GM21515 (cell line): ENCODE results near the gene MSMB.
A peak's percentile ranks its signal among the peaks of the same experiment; 100 is the strongest.

Experiments
- ATAC-seq: cut with Tn5 transposase; IDR thresholded peaks from one replicate; pipeline ENCODE4 v1.9.1; 2021; ENCODE audit not compliant: unreplicated experiment

The MSMB gene

GRCh38 chr10:46035923-46036849 lies 9.9 kb downstream of the MSMB start:
- no peak for ATAC-seq

DNA sequence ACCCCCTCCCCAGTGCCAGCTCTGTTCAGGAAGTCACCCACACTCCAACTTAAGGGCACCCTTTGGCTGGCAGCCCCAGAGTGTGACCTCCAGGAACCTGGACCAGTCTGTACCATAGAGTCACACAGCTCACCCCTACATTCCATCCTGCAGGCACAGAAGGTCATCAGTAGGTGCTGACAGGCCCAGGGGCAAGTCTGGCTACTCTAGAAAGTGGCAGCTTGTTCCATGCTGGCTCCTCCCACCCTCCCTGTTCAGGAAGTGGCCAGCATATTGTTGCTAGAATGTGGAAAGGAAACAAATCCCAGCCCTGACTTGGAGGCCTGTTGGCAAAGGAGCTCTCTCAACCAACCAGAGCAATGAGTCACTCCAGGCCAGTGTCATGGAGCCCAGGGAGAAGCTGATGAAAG lies 12.5 kb downstream of the MSMB start:
- ATAC-seq, result no peak

DNA sequence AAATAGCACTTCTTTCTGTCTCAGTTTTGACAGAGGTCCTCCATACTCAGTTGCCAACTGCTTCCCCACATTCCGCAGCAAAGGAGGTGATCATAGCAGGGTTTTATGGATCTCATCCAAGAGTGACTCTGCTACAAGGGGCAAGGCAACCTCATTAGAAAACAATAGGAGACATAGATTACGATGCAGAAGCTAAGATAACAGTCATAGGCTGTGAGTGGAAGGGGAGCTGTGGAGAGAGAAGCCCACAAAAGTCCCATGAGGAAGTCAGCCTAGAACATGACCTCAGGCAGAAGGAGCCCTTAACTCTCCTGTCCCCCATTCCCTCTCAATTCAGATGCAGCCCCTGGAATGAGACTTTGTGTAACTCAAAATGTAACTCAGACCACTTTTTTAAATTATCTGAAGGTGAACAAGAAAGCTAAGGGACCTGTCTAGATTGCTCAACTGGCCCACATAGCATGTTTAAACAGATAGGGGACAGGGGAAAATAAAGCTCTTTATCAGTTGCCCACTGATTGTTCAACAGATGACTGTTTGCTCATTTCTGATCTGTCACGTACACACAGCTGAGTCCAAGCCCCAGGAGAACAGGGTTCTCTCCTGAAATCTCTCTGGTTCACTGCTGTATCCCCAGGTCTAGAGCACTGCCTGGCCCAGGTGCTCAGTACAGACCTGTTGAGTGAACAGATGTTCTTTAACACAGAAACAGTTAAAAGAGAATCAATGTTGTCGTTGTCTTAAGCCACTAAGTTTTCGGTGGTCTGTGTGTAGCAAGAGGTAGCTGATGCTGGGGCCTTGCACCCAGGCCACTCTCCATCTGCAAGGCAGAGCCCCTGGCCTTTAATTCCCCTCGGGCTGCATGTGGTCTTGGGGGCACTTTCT lies 14.2 kb downstream of the MSMB start:
- no peak for ATAC-seq

GRCh38 chr10:46030091-46030937 lies 15.8 kb downstream of the MSMB start, which contains the start of gene NCOA4:
Gene NCOA4, minus strand, starts transcription at chr10:46030623. Its CDS starts 13,943 bp downstream, at chr10:46016680.
- peak; percentile 94 for ATAC-seq

DNA sequence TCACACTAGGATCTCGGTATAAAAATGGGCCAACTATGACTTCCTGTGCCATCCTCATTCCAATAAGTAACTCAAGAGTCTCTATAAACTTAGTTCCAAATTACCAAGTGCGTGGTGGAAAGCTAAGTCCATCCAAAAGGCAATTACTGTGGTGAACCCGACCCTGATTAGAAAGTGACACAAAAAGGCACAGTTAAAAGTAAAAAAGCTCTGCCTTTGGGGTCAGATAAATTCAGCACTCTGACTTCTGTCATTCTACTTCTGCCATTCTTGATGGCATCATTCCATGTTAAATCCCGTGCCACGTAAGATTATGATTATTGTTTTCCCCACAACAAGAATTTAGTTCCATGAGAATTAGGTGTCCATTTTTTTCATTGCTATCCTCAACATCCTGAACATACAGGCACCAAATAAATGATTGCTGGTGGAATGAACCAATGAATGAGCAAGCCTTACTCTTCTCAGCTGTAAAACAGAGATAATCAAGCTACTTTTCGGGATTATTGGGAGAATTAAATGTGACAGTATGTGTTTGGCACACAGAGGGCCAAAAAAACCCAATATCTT lies 16.5 kb downstream of the MSMB start:
- ATAC-seq, result no peak

GRCh38 chr10:46028584-46029460 lies 17.2 kb downstream of the MSMB start:
- ATAC-seq, result peak; percentile 39

DNA sequence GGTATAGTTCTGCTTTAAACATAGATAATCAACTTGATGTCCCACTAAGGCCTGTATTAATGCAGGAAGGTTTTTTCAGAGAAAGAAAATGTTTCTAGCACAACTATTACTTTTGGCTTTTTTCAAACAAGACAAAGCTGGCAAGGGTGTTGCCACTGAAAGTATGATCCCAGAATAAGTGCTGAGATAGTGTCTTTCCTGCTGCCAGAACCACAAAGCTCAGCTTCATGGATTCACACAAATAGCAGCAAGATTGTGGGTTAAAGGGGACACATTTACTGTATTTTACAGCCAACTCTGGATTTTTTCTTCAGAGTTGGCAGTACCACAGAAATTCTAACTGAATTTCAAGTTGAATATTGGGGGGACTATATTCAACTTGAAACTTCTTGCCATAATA lies 20.0 kb downstream of the MSMB start:
- ATAC-seq, result no peak

GRCh38 chr10:46025406-46025805 lies 20.7 kb downstream of the MSMB start:
- ATAC-seq, result no peak

- no peak for ATAC-seq
Observed at GRCh38 chr10:46024948-46025347, 21.1 kb downstream of the MSMB start.

DNA sequence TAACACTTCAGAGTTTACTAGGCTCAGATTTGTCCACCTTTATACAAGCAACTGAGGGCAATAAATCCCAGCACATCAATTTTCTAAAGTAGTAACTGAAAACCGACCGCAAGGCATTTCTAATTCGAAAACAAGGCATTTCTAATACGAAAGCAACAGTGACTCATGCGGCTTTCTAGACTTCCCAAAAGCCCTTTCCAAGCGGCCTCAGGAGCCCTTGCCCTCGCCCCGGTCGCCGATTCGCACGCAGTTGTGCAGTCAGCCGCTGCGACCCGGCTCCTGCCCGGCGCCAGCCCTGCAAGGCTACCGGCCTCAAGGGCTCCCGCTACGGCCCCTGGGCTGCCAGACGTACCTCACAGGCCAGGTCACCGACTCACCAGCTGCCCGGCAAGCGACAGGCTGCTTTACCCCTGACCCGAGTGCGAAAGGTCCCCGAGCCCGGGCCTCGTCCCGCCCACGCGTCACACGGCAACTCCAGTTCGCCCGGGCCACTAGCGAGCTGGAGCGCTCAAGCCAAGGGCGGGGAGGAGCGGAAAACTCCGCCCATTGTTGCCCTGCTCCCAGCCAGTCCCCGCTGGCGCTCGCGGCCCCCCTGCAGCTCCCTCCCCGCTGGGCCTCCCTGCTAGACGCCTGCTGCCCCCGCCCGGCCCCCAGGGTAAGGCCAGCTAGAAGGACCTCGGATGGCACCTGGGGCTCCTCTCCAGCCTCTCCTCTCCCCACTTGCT lies 22.9 kb downstream of the MSMB start:
- peak; percentile 90 for ATAC-seq

- no peak for ATAC-seq
Observed at GRCh38 chr10:46020344-46020657, 25.8 kb downstream of the MSMB start.

- no peak for ATAC-seq
Observed at GRCh38 chr10:46019569-46020343, 26.3 kb downstream of the MSMB start.

- no peak for ATAC-seq
Observed at GRCh38 chr10:46019177-46019528, 26.9 kb downstream of the MSMB start.

DNA sequence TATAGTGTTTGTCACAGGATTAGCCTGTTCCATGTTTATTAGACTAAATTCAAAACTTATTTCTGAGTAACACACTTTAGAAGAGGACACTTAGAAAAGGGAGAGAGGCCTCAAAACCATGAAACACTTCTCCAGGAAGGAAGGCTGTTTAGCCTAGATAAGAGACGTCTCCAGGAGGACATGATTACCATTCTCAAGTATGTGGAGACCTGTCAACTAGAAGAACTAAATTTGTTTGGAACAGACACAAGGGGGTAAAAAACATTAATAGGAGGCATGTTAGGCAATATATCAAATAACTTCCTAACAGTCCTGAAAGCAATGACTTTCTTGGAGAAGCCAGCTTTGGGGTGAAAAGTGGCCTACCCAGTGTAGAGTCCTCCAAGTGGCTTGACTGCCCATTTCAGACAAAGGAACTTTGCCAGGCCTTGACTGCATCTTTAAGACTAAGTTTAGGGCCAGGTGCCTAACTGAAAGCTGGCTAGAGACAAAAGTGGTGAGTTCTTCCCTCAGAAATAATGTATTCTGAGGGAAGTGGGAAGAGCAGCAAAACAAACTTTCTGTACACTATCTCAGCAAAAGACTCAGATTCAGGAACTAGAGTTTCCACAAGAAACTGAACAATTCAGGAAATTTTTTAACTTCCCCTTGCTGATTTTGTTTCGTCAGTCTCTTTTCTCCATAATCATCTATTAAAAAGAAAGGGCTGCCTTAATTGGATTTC lies 27.5 kb downstream of the MSMB start:
- ATAC-seq, result no peak

- no peak for ATAC-seq
Observed at GRCh38 chr10:46017733-46018132, 28.3 kb downstream of the MSMB start.

GRCh38 chr10:46016811-46017210 lies 29.3 kb downstream of the MSMB start:
- no peak for ATAC-seq

- ATAC-seq, result no peak
Observed at GRCh38 chr10:46016190-46016589, 29.9 kb downstream of the MSMB start.
